ENCODE measurements around the gene SH3TC1. TPM values are rescaled to one million over a fixed set of nuclear protein-coding genes. Genes with fewer than 3 reads are reported as not detected.

Gene SH3TC1
- total and polyA plus RNA-seq, 9 donors = 6.8 to 21.3 (median 9.8) TPM

DNA sequence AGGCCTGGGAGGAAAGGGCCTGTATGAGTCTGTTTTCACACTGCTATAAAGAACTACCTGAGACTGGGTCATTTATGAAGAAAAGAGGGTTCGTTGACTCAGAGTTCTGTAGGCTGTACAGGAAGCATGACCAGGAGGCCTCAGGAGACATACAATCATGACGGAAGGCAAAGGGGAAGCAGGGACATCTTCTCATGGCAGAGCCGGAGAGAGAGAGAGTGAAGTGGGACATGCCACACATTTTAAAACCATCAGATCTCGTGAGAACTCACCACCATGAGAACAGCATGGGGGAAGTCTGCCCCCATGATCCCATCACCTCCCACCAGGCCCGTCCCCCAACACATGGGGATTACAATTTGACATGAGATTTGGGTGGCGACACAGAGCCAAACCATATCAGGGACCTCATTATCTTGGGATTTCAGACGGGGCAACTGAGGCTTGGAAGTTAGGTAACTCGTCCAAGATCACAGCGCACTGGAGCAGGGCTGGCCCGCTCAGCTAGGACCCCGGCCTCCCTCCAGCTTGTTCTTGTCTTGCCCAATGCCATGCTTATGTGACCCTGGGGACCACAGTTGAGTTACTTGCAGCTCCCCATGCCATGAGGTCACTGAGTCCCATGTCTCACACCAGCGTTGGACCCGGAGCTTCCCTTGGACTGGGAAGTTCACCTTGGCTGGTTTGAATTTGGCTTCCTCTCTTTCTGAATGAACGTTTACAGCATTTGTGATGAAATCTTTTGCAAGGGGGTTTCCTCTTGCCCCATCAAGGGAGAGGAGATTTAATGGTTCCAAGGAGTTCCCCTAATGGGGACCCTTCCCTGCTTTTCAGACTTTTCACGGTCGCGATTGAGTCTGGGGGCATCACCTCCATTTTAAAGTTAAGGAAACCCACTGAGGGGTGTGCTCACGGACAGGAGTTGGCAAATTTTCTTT lies 88.5 kb downstream of the SH3TC1 start:
- Histone ChIP-seq H3K27me3 (ENCODE audit: control insufficient read depth, insufficient read depth, low read length) (no peaks in the 10 kb centered on the region), H3K4me1 (ENCODE audit: control insufficient read depth, insufficient read depth, low read length) (peaks cover 9% of the 10 kb centered on the region), H3K36me3 (ENCODE audit: control insufficient read depth, insufficient read depth, low read length) (peaks cover 29% of the 10 kb centered on the region), H3K27ac (ENCODE audit: low read length) (no peak overlapping the region), H3K9me3 (replicated peaks; ENCODE audit: control insufficient read depth, low read depth, low read length) (no peaks in the 10 kb centered on the region), H3K4me3 (ENCODE audit: low read length) (no peak overlapping the region)
- no peak for DNase-seq
- 97% methylated on average over 8 of the region's 18 CpGs for WGBS (ENCODE audit: insufficient coverage)

DNA sequence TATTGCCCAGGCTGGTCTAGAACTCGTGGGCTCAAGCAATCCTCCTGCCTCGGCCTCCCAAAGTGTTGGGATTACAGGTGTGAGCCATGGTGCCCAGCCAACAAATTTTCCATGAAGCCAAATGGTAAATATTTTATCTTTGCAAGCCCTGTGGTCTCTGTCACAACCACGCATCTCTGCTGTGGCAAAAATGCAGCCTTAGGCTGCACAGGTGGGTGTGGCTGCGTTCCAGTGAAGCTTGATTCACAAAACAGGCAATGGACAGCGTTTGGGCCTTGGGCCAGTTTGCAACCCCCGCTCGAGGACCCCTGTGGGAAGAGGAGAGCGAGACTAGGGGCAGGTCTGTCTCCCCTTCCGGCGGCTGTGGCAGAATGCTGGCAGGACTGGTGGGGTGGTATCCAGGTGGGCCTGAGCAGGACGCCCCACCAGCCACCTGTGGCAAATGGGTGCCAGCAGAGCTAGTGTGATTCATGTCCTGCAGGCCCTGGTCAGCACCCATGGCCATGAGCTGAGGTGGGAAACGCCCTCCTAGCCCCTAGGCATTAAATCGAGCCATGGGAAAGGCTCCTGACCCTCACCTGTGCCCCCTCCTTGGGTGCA lies 90.2 kb downstream of the SH3TC1 start:
- Histone ChIP-seq H3K36me3 (ENCODE audit: control insufficient read depth, insufficient read depth, low read length) (peaks cover 39% of the 10 kb centered on the region), H3K9me3 (replicated peaks; ENCODE audit: control insufficient read depth, low read depth, low read length) (no peaks in the 10 kb centered on the region), H3K4me1 (ENCODE audit: control insufficient read depth, insufficient read depth, low read length) (no peaks in the 10 kb centered on the region), H3K27me3 (ENCODE audit: control insufficient read depth, insufficient read depth, low read length) (no peaks in the 10 kb centered on the region), H3K27ac (ENCODE audit: low read length) (no peak overlapping the region), H3K4me3 (ENCODE audit: low read length) (no peak overlapping the region)
- WGBS (ENCODE audit: insufficient coverage) = 67% methylated on average over 12 of the region's 13 CpGs
- DNase-seq = no peak

DNA sequence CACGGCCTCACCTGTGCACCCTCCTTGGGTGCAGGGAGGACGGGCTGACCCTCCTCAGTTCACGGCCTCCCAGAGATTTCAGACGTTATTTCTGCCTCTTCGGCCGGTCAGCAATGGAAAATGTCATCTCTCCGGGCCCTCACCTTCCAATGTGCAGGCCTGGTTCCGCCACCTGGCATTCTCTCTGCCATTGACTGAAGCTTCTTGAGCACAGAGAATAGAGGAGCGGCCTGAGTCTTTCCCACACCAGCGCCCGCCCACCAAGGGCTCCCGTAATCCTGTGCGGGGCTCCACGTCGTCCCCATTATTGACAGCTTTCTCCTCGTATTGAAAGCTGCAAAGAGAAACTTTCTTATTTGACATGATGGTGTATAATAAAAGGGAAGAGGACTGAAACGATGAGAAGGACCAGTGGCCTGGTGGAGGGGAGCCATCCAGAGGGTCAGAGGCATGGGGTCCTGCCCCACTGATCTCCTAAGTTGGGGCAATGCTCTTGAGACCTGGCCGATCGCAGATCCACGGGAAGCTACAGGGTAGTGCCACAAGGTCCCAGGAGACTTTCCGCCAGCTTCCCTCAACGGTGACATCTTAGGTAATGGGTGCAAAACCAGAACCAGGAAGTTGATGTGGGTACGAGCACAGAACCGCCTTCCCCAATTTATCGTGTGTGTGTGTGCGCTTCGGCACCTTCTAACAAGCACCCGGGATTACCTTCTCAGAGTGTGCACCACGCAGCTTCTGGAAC lies 91.0 kb downstream of the SH3TC1 start:
- no peaks in the 10 kb centered on the region for H3K4me1 ChIP-seq (ENCODE audit: control insufficient read depth, insufficient read depth, low read length)
- peaks cover 43% of the 10 kb centered on the region for H3K36me3 ChIP-seq (ENCODE audit: control insufficient read depth, insufficient read depth, low read length)
- no peaks in the 10 kb centered on the region for H3K27me3 ChIP-seq (ENCODE audit: control insufficient read depth, insufficient read depth, low read length)
- H3K4me3 ChIP-seq (ENCODE audit: low read length) = no peak overlapping the region
- DNase-seq = no peak
- WGBS (ENCODE audit: insufficient coverage) = 86% methylated on average over 28 of the region's 29 CpGs
- no peaks in the 10 kb centered on the region for H3K9me3 ChIP-seq (replicated peaks; ENCODE audit: control insufficient read depth, low read depth, low read length)
- H3K27ac ChIP-seq (ENCODE audit: low read length) = no peak overlapping the region

DNA sequence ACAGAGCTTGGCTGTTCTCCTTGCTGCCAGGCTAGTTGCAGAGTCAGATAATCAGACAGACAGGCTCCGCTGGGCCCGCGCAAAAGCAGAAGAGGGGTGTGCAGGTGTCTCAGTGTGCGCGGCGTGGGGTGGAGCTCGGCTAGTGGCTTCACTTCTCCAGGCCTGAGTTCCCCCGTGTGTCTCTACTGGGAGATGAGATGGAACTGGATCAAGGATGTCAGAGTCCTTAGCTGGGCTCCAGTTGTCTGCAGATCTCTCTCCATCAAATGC lies 91.5 kb downstream of the SH3TC1 start:
- Histone ChIP-seq H3K27me3 (ENCODE audit: control insufficient read depth, insufficient read depth, low read length) (no peaks in the 10 kb centered on the region), H3K36me3 (ENCODE audit: control insufficient read depth, insufficient read depth, low read length) (peaks cover 48% of the 10 kb centered on the region), H3K4me1 (ENCODE audit: control insufficient read depth, insufficient read depth, low read length) (no peaks in the 10 kb centered on the region), H3K9me3 (replicated peaks; ENCODE audit: control insufficient read depth, low read depth, low read length) (no peaks in the 10 kb centered on the region), H3K4me3 (ENCODE audit: low read length) (no peak overlapping the region), H3K27ac (ENCODE audit: low read length) (no peak overlapping the region)
- no peak for DNase-seq
- WGBS (ENCODE audit: insufficient coverage) = 85% methylated on average over 7 of the region's 8 CpGs

Other genes with a start within 250 kb of the SH3TC1 start
- 3.1 TPM for gene ABLIM2, start 40.5 kb upstream of the SH3TC1 start, total RNA-seq
- 10 to 100 TPM in 1 of 8 donors, 1 to 10 TPM in 7; 4.4 to 10.5 (median 5.8) TPM for gene ABLIM2, start 40.5 kb upstream of the SH3TC1 start, polyA plus RNA-seq (ENCODE audit: insufficient read depth in 1 of 8, insufficient read length in 8 of 8, low replicate concordance in 1 of 8)
- 46.8 TPM for gene HTRA3, start 70.5 kb downstream of the SH3TC1 start, total RNA-seq
- gene HTRA3, start 70.5 kb downstream of the SH3TC1 start, polyA plus RNA-seq (ENCODE audit: insufficient read depth in 1 of 8, insufficient read length in 8 of 8, low replicate concordance in 1 of 8) = 10 to 100 TPM; 40.7 to 87.4 (median 61.3) TPM
- gene ACOX3, start 241.4 kb downstream of the SH3TC1 start, total RNA-seq = 17.5 TPM
- 10 to 100 TPM; 10.1 to 20.3 (median 15.7) TPM for gene ACOX3, start 241.4 kb downstream of the SH3TC1 start, polyA plus RNA-seq (ENCODE audit: insufficient read depth in 1 of 8, insufficient read length in 8 of 8, low replicate concordance in 1 of 8)
- 13.6 TPM for gene TRMT44, start 241.5 kb downstream of the SH3TC1 start, total RNA-seq
- 10 to 100 TPM in 4 of 8 donors, 1 to 10 TPM in 4; 8.1 to 13.9 (median 10.1) TPM for gene TRMT44, start 241.5 kb downstream of the SH3TC1 start, polyA plus RNA-seq (ENCODE audit: insufficient read depth in 1 of 8, insufficient read length in 8 of 8, low replicate concordance in 1 of 8)

Data from muscle of leg (tissue), 11 donors.